Activated naive CD4-positive, alpha-beta T cell treated with anti-CD3 and anti-CD28 coated beads, Interleukin-2, amount 50 U/mL, for 16 hours (primary cell): ENCODE results near the gene SCYGR6.
A peak's percentile ranks its signal among the peaks of the same experiment; 100 is the strongest.
"Not testable (repeated sequence)": the region's sequence is repeated elsewhere in the genome, so short reads cannot be mapped to it uniquely, and the experiment has no call there.

Experiments
- DNase-seq: peaks from one replicate; pipeline ENCODE4 v3.0.0-alpha.2; 2020

Gene SCYGR6

GRCh38 chr2:227724394-227725039, at the start of gene SCYGR6:
Gene SCYGR6 (minus strand): TSS chr2:227724757. CDS start chr2:227724757, 0 bp downstream.
- DNase-seq = no peak

GRCh38 chr2:227774011-227774624, 49.6 kb upstream of the SCYGR6 start:
- DNase-seq = no peak

GRCh38 chr2:227772932-227773331, 48.4 kb upstream of the SCYGR6 start:
- no peak for DNase-seq

- DNase-seq = no peak
Observed at GRCh38 chr2:227772197-227772661, 47.7 kb upstream of the SCYGR6 start.

- no peak for DNase-seq
Observed at GRCh38 chr2:227767830-227768229, 43.3 kb upstream of the SCYGR6 start.

GRCh38 chr2:227766373-227766883, 41.9 kb upstream of the SCYGR6 start:
- DNase-seq = peak; percentile 61

GRCh38 chr2:227765788-227766372, 41.3 kb upstream of the SCYGR6 start:
- no peak for DNase-seq

- DNase-seq = no peak
Observed at GRCh38 chr2:227761740-227762476, 37.4 kb upstream of the SCYGR6 start.

- DNase-seq = no peak
Observed at GRCh38 chr2:227759411-227760118, 35.0 kb upstream of the SCYGR6 start.

- not testable (repeated sequence) for DNase-seq
Observed at GRCh38 chr2:227756261-227756660, 31.7 kb upstream of the SCYGR6 start.

GRCh38 chr2:227748079-227748478, 23.5 kb upstream of the SCYGR6 start:
- no peak for DNase-seq

GRCh38 chr2:227745594-227745993, 21.0 kb upstream of the SCYGR6 start, which contains the start of gene SCYGR8:
Gene SCYGR8 (plus strand): TSS chr2:227745894. CDS start chr2:227745894, 0 bp downstream.
- no peak for DNase-seq

- DNase-seq = not testable (repeated sequence)
Observed at GRCh38 chr2:227740705-227741104, 16.1 kb upstream of the SCYGR6 start.

- no peak for DNase-seq
Observed at GRCh38 chr2:227739351-227739750, 14.8 kb upstream of the SCYGR6 start.

- no peak for DNase-seq
Observed at GRCh38 chr2:227728035-227728434, 3.5 kb upstream of the SCYGR6 start, which contains the start of gene SCYGR7. Gene SCYGR7 (plus strand): TSS chr2:227728335. CDS start chr2:227728335, 0 bp downstream.

GRCh38 chr2:227722821-227723220, 1.7 kb downstream of the SCYGR6 start:
- DNase-seq = not testable (repeated sequence)

- no peak for DNase-seq
Observed at GRCh38 chr2:227720680-227721079, 3.9 kb downstream of the SCYGR6 start.

GRCh38 chr2:227719641-227720040, 4.9 kb downstream of the SCYGR6 start:
- DNase-seq = no peak

GRCh38 chr2:227717687-227718567, 6.6 kb downstream of the SCYGR6 start, which contains the start of gene SLC19A3:
Gene SLC19A3 (minus strand): TSS chr2:227718028. CDS start chr2:227702318, 15,710 bp downstream.
- DNase-seq = peak; percentile 13

GRCh38 chr2:227716501-227716900, 8.1 kb downstream of the SCYGR6 start:
- no peak for DNase-seq

GRCh38 chr2:227713291-227713690, 11.3 kb downstream of the SCYGR6 start:
- DNase-seq = no peak
